ENCODE results near the gene DACH1. TPM values are rescaled to one million over a fixed set of nuclear protein-coding genes. Genes with fewer than 3 reads are reported as not detected.

Gene DACH1
- total and polyA plus RNA-seq, 9 of the 15 experiments (the other 6 are each of a cell fraction or from before 2014, with no cell fraction given) = 0.04 to 0.07 (median 0.04) TPM; not detected in 2

DNA sequence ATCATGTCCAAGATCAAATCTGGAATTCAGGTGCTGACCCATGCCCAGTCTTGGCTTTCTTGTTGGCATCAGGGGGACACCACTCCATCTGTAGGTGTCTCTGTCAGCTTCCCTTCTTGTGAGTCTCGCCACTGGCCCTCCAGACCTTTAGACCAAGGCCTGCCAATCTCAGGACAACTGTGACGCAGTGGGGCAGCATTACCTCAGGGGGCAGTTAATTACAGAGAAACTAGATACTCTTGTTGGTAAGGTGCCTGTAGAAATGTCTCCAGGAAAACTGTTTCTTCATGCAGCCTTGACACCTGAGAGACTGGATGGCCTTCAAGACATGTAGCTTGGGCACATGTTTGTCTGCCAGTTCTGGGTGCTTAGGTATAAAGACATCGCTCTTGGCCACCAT, 46.7 kb upstream of the DACH1 start:
- DNase-seq (ENCODE audit: extremely low read depth in 1 of 4, low spot score in 3 of 4) (no peak), FAIRE-seq (no peak), ATAC-seq (no peak)
- no peak overlapping the region for H3K4me2 ChIP-seq (ENCODE audit: insufficient read depth, low read length)
- in situ Hi-C loops (cut with MboI) = no loop called here
- H3K9me1 ChIP-seq (ENCODE audit: control insufficient read depth, insufficient read depth, low read length) = no peaks in the 10 kb centered on the region
- 7% methylated on average over 3 of the region's 3 CpGs for WGBS (ENCODE audit: insufficient coverage, low coverage, missing lambda C conversion rate)
- no peak overlapping the region for H3K4me3 ChIP-seq
- intact Hi-C loops (cut with micrococcal nuclease) = no loop called here
- no peaks in the 10 kb centered on the region for H3K9me3 ChIP-seq (replicated peaks; ENCODE audit: control insufficient read depth, insufficient read depth, low read depth, low read length)
- H3K27ac ChIP-seq (ENCODE audit: extremely low read depth, low read depth, low read length) = no peak overlapping the region
- H2AFZ ChIP-seq (ENCODE audit: low read depth, low read length) = no peak overlapping the region
- CTCF ChIA-PET (ENCODE audit: low intra/inter-chr PET ratio) = no interaction called here
- TF ChIP-seq SIRT6 (IDR thresholded peaks at IDR 0.05; ENCODE audit: low read depth, low read length) (no peak), LCOR (CRISPR knock-in tag; IDR thresholded peaks at IDR 0.05) (no peak), ZNF764 (CRISPR knock-in tag; IDR thresholded peaks at IDR 0.05; ENCODE audit: low read depth) (no peak), SIX5 (IDR thresholded peaks at IDR 0.05; ENCODE audit: borderline replicate concordance in 1 of 2, insufficient read depth in 1 of 2, low read depth in 1 of 2, low read length in 2 of 2) (no peak), TBP (optimal IDR thresholded peaks at IDR 0.05; ENCODE audit: low read depth, low read length) (no peak), IFI16 (CRISPR knock-in tag; IDR thresholded peaks at IDR 0.05) (no peak), CBX2 (IDR thresholded peaks at IDR 0.05; ENCODE audit: insufficient read depth, low read length, poor library complexity, severe bottlenecking) (no peak)
- TF ChIP-seq, protein P1, sequence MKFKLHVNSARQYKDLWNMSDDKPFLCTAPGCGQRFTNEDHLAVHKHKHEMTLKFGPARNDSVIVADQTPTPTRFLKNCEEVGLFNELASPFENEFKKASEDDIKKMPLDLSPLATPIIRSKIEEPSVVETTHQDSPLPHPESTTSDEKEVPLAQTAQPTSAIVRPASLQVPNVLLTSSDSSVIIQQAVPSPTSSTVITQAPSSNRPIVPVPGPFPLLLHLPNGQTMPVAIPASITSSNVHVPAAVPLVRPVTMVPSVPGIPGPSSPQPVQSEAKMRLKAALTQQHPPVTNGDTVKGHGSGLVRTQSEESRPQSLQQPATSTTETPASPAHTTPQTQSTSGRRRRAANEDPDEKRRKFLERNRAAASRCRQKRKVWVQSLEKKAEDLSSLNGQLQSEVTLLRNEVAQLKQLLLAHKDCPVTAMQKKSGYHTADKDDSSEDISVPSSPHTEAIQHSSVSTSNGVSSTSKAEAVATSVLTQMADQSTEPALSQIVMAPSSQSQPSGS (CRISPR knock-in tag; IDR thresholded peaks at IDR 0.05) = no peak
- TF ChIP-seq, protein P2, sequence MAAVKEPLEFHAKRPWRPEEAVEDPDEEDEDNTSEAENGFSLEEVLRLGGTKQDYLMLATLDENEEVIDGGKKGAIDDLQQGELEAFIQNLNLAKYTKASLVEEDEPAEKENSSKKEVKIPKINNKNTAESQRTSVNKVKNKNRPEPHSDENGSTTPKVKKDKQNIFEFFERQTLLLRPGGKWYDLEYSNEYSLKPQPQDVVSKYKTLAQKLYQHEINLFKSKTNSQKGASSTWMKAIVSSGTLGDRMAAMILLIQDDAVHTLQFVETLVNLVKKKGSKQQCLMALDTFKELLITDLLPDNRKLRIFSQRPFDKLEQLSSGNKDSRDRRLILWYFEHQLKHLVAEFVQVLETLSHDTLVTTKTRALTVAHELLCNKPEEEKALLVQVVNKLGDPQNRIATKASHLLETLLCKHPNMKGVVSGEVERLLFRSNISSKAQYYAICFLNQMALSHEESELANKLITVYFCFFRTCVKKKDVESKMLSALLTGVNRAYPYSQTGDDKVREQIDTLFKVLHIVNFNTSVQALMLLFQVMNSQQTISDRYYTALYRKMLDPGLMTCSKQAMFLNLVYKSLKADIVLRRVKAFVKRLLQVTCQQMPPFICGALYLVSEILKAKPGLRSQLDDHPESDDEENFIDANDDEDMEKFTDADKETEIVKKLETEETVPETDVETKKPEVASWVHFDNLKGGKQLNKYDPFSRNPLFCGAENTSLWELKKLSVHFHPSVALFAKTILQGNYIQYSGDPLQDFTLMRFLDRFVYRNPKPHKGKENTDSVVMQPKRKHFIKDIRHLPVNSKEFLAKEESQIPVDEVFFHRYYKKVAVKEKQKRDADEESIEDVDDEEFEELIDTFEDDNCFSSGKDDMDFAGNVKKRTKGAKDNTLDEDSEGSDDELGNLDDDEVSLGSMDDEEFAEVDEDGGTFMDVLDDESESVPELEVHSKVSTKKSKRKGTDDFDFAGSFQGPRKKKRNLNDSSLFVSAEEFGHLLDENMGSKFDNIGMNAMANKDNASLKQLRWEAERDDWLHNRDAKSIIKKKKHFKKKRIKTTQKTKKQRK (IDR thresholded peaks at IDR 0.05; ENCODE audit: borderline replicate concordance, low read depth, low read length) = no peak
- TF ChIP-seq, protein P3, sequence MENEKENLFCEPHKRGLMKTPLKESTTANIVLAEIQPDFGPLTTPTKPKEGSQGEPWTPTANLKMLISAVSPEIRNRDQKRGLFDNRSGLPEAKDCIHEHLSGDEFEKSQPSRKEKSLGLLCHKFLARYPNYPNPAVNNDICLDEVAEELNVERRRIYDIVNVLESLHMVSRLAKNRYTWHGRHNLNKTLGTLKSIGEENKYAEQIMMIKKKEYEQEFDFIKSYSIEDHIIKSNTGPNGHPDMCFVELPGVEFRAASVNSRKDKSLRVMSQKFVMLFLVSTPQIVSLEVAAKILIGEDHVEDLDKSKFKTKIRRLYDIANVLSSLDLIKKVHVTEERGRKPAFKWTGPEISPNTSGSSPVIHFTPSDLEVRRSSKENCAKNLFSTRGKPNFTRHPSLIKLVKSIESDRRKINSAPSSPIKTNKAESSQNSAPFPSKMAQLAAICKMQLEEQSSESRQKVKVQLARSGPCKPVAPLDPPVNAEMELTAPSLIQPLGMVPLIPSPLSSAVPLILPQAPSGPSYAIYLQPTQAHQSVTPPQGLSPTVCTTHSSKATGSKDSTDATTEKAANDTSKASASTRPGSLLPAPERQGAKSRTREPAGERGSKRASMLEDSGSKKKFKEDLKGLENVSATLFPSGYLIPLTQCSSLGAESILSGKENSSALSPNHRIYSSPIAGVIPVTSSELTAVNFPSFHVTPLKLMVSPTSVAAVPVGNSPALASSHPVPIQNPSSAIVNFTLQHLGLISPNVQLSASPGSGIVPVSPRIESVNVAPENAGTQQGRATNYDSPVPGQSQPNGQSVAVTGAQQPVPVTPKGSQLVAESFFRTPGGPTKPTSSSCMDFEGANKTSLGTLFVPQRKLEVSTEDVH (IDR thresholded peaks at IDR 0.05; ENCODE audit: low read depth, partially characterized antibody) = no peak
- TF ChIP-seq, protein P4, sequence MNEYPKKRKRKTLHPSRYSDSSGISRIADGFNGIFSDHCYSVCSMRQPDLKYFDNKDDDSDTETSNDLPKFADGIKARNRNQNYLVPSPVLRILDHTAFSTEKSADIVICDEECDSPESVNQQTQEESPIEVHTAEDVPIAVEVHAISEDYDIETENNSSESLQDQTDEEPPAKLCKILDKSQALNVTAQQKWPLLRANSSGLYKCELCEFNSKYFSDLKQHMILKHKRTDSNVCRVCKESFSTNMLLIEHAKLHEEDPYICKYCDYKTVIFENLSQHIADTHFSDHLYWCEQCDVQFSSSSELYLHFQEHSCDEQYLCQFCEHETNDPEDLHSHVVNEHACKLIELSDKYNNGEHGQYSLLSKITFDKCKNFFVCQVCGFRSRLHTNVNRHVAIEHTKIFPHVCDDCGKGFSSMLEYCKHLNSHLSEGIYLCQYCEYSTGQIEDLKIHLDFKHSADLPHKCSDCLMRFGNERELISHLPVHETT (CRISPR knock-in tag; conservative IDR thresholded peaks at IDR 0.05 in 1 of 2, IDR thresholded peaks at IDR 0.05 in 1 of 2) = no peak
- no peaks in the 10 kb centered on the region for H3K4me1 ChIP-seq (replicated peaks in 1 of 2; ENCODE audit: control insufficient read depth in 2 of 2, insufficient read depth in 2 of 2, low read length in 2 of 2)
- no TSS peak for BruUV-seq (replicated peaks)
- H3K79me2 ChIP-seq (ENCODE audit: control insufficient read depth, insufficient read depth, low read length) = no peaks in the 10 kb centered on the region
- H3K9ac ChIP-seq (ENCODE audit: insufficient read depth in 1 of 2, low read depth in 2 of 2, low read length in 2 of 2) = no peak overlapping the region
- H3K36me3 ChIP-seq (ENCODE audit: control insufficient read depth, insufficient read depth, low read length) = no peaks in the 10 kb centered on the region
- H4K20me1 ChIP-seq (replicated peaks; ENCODE audit: control insufficient read depth, insufficient read depth, low read length) = no peaks in the 10 kb centered on the region
- no peaks in the 10 kb centered on the region for H3K27me3 ChIP-seq (ENCODE audit: control insufficient read depth in 2 of 2, insufficient read depth in 2 of 2, low read length in 2 of 2)
- POLR2A ChIA-PET = no interaction called here

All from K562 (cell line).